NCI-H69 (cell line): ENCODE measurements around the gene OR5I1.
"Not testable (repeated sequence)": the region's sequence is repeated elsewhere in the genome, so short reads cannot be mapped to it uniquely, and the experiment has no call there.

ENCODE experiments used
- DNase-seq: peaks from one replicate; lab custom pipeline; 2025; lab: John Stamatoyannopoulos, UW

Gene OR5I1

DNA sequence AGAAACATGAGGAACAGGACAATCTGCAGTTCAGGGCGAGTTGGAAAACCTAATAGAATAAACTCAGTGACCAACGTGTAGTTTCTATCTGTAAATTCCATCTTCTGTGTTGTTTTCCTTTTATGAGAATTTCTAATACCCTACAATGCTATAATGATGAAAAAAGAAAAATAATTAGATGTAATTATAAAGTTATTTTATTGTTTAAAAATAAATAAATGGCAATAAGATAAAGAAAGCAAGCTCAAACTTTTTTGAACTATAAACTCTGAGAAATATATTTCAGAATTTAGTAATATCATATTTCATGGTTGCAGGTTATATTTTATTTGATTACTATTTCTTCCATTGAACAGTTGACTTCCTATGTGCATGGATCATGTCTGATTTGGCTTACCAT lies at the start of gene OR5I1:
Gene OR5I1 (minus strand): TSS at position 101 of the 400 bp plus-strand sequence. CDS start 0 bp downstream, at position 101.
- DNase-seq, result no peak

DNA sequence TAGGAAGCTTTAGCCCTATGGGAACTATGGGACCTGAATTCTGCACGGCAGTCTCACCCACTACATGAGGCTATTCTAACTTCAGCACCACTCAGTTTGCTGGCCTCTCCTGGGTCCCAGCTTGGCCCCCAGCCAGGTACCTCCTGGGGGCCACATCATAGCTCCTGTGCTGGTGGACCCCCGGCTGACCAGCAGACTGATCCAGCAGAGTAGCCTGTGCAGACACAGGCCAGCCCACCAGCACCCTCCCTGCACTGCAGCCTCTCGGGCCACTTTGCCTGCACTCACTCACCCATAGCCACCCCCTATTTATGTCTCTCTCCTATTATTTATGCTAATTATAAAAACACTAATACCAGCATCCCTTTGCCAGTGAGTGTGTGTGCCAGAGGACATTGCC lies 34.7 kb upstream of the OR5I1 start:
- DNase-seq, result no peak

DNA sequence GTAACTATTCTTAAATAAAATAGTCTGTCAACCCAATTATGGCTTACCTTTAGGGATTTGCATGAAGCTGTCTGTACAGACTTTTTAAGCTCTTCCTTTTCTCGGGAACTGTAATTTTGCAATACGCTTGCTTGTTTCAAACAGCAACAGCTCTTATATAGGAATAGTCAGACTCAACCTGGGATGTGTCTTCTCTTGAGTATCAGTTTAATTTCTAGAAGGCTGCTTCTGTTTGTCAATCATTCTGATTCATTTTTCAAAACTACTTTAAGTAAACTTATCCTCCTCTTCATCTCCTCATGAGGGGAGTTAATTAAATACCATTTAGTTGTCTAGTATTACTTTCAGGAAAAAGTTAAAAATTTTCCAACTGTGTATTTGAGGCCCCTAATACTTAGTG lies 33.6 kb upstream of the OR5I1 start, which contains the start of gene OR10AG1:
Gene OR10AG1 (minus strand): TSS at position 101 of the 400 bp plus-strand sequence. CDS start 38 bp downstream, at position 63.
- DNase-seq, result no peak

DNA sequence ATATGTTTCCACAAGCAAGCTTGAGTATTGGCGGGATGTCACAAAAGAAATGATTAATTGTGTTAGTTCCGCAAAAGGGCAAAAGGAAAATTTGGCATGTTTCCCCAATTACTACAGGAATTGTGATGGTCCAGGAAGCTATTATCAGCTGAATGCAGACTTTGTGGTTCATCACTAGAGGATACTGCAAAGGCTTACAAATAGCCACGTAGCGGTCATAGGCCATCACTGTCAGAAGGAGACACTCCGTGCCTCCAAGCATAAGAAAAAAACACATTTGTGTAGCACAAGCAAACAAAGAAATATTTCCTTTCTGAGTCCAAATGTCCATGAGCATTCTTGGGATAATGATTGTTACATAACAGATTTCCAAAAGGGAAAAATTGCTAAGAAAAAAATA lies 31.7 kb upstream of the OR5I1 start:
- DNase-seq, result no peak

DNA sequence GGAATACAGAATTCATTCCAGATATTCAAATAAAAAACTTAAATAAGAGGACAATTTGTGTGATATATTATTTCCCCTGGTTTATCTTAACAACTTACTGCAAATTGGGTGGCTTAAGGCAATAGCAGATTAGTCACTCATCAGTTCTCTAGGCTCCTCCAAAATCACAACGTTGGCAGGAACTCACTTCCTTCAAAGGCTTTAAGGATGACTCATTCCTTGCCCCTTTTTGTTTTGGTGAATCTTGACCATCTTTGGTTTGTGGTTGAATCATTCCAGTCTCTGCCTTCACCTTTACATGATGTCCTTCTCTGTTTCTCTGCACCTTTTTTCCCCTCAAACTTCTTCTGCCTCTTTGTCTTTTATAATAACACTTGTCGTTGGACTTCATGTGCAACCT lies 30.2 kb upstream of the OR5I1 start:
- DNase-seq, result no peak

DNA sequence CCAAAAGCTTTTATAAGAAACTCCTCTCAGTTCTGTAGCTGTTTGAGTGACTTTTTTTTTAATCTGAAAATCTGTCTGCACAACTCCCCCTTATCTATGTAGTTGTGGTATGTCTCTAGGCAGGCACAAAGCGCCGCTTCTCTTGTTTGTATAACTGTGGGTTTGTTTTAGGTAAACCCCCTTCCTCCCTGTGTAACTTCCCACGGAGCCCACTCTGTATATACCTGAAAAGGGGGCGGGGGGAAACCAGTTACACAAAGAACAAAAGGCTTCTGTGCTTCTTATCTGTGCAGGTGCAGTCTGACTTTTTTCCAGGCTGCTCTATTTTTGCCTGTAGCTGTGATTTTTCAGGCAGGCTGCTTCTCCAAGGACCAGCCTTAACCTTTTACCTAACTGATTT lies 20.3 kb upstream of the OR5I1 start:
- no peak for DNase-seq

DNA sequence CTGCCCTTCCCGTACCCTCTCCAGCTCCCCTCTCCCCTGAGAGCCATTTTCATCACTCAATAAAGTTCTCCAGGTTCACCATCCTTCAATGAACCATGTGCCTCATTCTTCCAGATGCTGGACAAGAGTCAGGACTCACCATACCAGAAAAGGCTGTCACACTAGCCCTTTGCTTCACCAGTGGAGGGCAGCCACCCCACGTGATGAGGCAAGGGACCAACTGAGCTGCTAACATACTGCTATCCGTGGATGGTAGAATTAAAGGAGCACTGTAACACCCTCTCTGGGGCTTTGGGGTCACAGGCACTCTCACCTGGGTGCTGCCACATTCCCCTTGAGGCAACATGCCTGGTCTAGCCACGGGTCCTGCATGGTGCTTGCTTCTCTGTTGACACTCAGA lies 13.1 kb upstream of the OR5I1 start:
- DNase-seq, result no peak

DNA sequence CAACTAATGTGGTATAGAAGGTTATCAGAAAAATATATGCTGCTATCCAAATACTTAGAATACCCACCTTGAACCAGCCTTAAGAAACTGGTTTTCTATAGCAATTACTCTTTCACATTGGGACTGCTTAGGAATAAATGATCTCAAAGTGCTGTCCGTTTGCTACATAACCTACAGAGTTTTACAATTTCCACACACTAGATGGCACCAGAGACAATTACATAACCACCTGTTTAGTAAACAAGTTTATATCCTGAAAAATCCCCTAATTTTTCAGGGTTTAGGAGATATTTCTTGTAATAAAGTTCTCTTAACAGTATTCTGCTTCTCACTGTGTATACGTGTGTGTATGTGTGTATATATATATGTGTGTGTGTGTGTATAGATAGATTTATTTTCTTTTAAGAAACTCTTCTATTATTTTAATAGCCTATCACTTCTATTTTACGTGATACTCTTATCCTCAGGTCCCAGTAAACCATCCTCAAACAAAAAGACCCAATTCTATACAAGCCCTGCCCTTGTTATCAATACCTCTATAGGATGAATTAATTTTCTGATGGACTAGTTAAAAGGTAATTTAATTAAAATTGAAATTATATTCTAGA lies 6.7 kb upstream of the OR5I1 start:
- DNase-seq, result peak; percentile 25

DNA sequence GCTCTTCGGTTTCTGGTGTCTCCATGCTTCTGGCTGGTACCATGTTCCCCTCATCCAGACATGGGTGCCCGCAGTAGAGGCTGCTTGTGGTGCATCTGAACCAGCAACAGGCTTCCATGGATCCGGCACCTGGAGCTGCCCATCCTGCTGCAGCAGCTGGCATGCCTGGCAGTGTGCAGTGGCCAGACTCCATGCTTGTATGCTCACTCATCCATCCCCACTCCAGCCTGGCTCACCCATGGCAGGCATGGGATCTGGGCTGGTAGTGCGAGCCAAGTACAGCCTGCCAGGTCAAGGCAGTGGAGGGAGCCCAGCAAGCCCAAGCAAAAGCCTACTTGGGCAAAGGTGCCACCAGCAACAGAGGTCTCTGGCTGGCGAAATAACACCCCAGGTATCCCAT lies 15.7 kb downstream of the OR5I1 start:
- no peak for DNase-seq

DNA sequence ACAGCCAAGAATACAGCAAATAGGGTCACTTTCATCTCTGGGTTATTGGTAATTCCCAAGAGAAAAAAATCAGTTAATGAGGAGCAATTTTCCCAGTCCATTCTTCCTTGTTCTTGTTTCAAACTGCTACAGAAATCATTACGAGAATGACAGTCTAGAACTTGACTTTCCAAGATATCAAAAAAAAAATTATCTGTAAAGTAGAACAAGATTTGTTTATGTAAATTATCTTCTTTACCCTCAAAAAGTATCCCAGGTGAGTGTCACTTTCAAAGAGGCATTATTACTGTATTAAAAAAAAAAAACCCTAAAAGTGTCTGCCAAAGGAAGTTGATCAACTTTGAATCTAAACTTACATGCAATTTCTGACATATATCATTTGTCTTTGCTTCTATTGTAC lies 21.7 kb downstream of the OR5I1 start, which contains the start of gene OR5W2:
Gene OR5W2 (minus strand): TSS at position 101 of the 400 bp plus-strand sequence. CDS start 0 bp downstream, at position 101.
- no peak for DNase-seq

DNA sequence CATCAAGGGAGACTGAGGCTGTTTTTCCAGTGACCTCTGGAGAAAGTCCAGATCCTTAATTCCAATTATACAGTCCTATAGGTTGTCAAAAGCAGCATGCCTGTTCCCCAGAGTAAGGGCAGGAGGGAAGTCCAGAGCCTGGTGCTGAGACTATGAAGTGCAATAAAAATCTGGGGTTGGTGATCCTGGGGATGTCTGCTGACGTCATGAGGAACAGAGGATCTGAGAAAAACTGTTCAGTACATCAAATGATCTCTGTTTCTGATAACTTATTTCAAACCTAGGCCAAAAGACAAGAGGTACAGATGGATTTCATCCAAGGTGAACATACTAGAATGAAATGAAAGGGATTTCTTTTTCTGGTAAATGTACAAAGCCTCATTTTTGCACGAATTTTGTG lies 33.9 kb downstream of the OR5I1 start:
- DNase-seq, result no peak

DNA sequence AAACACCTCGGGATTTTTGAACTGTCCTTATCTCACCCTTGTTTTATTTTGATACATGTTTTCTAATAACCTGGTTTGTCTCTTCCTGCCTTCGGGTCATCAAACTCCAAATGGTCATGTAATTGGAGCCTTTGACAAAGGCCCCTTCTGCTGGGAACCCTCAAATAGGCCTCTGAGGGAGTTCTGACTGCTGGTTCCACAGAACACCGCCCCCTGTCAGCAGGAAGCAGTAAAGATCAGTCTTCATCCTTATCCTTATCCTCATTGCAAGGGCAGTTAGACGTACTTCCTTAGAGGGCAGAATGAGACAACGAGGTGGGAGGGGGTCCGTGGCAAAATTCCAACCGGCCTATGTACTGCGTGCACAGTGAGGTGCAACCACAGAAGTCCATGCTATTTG lies 41.0 kb downstream of the OR5I1 start:
- no peak for DNase-seq

DNA sequence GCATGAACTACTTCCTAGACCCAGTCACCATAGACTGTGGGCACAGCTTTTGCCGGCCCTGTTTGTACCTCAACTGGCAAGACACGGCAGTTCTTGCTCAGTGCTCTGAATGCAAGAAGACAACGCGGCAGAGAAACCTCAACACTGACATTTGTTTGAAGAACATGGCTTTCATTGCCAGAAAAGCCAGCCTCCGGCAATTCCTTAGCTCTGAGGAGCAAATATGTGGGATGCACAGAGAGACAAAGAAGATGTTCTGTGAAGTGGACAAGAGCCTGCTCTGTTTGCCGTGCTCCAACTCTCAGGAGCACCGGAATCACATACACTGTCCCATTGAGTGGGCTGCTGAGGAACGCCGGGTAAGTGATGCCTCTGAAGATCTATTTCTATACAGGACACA lies 50.7 kb downstream of the OR5I1 start:
- not testable (repeated sequence) for DNase-seq
